Stomach (tissue), 4 donors: ENCODE data around the gene MCF2L.

ENCODE experiments used
- CTCF ChIP-seq, 7 experiments: fragments of 450-650 bp in 4 of 7; fragments of 200-600 bp in 3 of 7; sonication (generic) in 3 of 7; IDR thresholded peaks; one replicate each; pipeline ENCODE4 v1.5.1; 2016 to 2019; ENCODE audit warnings: antibody characterized with exemption in 7 of 7, control low read depth in 2 of 7, mild to moderate bottlenecking in 1 of 7
- EP300 ChIP-seq: sonication (generic); formaldehyde crosslinking; IDR thresholded peaks from one replicate; pipeline ENCODE4 v1.6.1; 2017; ENCODE audit warnings: antibody characterized with exemption
- POLR2A ChIP-seq, 4 donors: fragments of 450-650 bp; IDR thresholded peaks; one replicate each; pipeline ENCODE4 v1.6.1; 2016; ENCODE audit warnings: antibody characterized with exemption in 4 of 4, control low read depth in 2 of 4, mild to moderate bottlenecking in 1 of 4, moderate library complexity in 1 of 4
- POLR2AphosphoS5 ChIP-seq, 3 donors: sonication (generic); formaldehyde crosslinking; IDR thresholded peaks; one replicate each; pipeline ENCODE4 v1.6.1; 2016; ENCODE audit warnings: antibody characterized with exemption in 3 of 3

DNA sequence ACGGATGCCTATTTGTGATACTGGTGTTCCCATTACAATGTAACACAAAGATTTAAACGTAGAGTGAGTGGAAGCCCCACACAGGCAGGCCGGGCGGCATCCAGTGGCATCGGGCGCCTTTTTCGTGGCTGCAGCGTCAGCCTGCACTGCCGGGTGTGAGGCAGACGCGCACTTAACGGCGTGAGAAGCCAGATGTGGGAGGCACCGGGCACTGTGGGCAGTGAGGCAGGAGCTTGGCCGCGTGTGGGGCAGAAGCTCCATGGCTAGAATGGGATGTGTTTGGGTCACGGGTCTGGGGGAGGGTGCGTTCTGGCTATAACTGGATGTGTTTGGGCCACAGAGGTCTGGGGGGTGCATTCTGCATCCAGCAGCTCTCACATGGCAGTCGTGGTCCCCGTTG lies 73.4 kb downstream of the MCF2L start:
- TF ChIP-seq EP300 (no peak), POLR2AphosphoS5 (IDR thresholded peaks at IDR 0.05) (no peak), CTCF (IDR thresholded peaks at IDR 0.05) (no peak), POLR2A (IDR thresholded peaks at IDR 0.05) (no peak)
